ENCODE data around the gene TGFBR2.

TGFBR2 gene

GRCh38 chr3:30604093-30604492, 2.3 kb upstream of the TGFBR2 start:
- no peak for DNase-seq

GRCh38 chr3:30604558-30604957, 1.8 kb upstream of the TGFBR2 start:
- no peak for DNase-seq

DNA sequence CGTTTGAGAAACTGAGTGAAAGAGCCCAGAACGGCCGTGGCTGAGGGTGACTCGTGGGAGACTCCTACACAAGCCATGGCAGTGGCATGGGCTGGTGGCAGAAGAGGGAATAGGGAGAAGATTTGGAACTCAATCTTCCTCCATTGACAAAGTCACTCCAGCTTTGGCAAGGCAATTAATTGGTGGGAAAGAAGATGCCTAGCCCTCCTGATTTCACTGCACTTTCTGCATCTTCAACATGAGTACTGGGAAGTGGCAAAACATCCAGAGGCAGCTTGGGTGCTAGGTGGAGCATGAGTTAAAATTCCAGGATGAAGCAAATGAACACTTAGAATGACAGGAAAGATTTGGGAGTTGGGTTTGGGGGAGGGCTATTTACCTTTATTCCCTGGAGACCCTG, 1.4 kb upstream of the TGFBR2 start:
- no peak for DNase-seq

DNA sequence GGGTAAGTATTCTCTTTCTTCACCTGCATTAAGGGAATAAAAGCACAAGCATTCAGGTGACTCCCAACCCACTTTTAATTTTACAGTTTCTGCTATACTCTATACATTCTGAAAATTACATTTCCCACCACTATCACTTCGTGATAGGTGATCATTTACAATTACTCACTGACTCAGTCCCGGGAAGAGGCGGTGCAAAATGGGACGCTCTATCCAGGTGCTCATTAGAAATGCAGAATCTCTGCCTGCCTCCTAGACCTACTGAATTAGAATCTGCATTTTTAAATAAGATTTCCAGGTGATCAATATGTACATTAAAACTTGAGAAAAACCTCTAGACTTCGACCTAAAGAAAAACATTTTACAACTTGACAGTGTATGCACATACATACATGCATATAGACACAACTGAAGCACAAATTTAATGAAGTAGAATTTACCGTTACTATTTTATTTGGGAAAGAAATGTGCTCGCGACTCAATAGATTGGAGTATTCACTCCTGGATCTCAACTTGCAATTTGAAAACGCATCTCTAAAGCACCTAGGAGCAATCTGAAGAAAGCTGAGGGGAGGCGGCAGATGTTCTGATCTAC, 598 bp upstream of the TGFBR2 start:
- no peak for DNase-seq

DNA sequence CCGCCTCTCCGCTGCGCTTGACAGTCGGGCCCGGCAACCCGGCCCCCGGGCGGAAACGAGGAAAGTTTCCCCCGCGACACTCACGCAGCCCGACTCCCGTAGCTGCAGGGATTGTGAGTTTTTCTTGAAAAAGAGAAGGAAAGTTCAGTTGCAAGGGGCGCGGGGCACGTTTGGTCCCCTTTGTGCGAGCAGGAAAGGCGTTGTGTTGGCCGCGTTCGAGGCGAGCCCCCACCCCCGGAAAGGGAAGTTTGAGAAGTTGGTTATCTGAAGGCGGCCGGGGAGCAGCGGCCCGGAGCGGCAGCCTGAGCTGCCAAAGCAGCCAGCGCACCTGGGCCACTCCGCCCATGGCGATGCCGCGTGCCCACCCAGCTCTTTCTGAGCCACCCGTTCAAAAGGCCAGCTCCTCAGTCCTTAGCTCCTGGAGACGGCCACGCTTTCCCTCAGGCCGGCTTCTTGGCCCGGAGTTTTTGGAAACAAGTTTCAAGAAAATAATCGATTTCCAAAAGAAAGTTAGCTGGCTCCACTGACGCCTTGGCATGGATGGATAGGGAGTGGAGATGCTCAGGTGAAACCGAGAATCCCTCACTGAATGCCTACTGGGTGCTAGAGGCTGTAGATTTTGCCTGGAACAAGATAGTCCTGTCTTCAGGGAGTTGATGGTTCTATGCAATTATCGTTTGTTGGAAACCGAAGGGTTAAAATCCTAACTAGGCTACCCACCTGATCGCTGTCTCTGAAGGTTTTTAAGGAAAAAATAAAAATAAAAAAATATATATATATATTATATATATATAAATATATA, 832 bp downstream of the TGFBR2 start:
- DNase-seq: peak; percentile 85

DNA sequence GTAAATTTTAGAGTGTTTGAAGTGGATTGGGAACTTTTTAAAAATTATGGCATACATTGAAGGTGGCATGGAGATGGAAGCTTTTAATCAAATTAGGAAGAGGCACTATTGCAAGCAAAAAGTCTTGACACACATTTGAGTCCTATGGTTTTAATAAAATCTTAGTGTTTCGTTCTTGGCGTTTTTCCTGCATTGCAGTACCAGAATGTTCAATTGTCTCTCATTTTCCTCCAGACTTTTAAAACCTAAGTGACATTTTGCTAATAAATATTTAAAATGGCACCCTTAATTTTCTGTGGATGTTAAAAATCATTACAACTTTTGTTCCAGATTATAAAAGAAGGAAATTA, 2.2 kb downstream of the TGFBR2 start:
- DNase-seq: no peak

GRCh38 chr3:30609930-30610701, 3.7 kb downstream of the TGFBR2 start:
- DNase-seq: no peak

DNA sequence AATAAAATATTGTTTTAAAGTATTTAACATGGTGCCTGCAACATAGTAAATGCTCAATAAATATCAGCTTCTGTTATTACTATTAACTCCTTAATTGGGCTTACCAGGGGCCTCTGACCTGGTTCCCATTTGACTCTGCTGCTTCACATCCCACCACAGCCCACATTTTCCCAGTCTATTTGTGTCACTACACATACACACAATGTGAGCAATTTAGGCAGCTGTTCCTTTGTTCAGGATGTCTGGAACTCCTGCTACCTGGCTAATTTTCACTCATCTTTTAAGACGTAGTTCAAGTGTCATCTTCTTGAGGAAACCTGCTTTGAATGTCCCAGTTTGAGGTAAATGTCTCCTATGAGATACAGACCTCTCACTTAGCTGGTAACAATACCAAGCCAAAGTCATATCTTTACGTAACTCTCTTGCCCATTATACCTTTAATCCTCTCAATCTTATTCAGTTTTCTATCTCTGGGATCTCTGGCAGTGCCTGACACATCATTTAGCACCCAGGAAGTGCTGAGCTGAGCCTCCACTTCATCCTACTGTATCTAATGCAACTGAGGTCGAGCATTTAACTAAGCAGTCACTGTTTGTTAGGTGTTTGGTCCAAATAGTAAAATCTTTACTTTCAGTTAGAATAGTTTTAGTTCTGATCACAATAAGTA, 4.4 kb downstream of the TGFBR2 start:
- no peak for DNase-seq

- no peak for DNase-seq
Observed at GRCh38 chr3:30611613-30612436, 5.4 kb downstream of the TGFBR2 start.

- no peak for DNase-seq
Observed at GRCh38 chr3:30612437-30613132, 6.2 kb downstream of the TGFBR2 start.

GRCh38 chr3:30613133-30613825, 6.9 kb downstream of the TGFBR2 start:
- DNase-seq: no peak

DNA sequence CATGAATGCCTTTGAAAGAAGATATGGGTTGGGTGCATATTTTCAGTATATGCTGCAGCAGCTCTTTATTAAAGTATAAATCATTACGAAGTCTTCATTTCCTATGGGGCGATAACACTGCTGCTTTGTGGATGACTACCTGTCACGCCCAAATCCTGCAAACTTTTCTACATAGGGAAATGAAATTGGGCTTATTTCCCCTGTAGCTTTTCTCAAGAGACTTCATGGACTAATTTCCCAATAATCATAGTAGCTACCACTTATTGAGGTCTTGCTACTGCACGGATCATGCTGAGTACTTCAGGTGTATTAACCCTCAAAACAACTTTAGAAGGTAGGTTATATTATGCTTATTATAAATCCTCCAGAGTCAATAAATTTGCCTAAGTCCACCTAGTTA, 8.0 kb downstream of the TGFBR2 start:
- DNase-seq: no peak

- no peak for DNase-seq
Observed at GRCh38 chr3:30614943-30615342, 8.5 kb downstream of the TGFBR2 start.

GRCh38 chr3:30615615-30616346, 9.4 kb downstream of the TGFBR2 start:
- no peak for DNase-seq

DNA sequence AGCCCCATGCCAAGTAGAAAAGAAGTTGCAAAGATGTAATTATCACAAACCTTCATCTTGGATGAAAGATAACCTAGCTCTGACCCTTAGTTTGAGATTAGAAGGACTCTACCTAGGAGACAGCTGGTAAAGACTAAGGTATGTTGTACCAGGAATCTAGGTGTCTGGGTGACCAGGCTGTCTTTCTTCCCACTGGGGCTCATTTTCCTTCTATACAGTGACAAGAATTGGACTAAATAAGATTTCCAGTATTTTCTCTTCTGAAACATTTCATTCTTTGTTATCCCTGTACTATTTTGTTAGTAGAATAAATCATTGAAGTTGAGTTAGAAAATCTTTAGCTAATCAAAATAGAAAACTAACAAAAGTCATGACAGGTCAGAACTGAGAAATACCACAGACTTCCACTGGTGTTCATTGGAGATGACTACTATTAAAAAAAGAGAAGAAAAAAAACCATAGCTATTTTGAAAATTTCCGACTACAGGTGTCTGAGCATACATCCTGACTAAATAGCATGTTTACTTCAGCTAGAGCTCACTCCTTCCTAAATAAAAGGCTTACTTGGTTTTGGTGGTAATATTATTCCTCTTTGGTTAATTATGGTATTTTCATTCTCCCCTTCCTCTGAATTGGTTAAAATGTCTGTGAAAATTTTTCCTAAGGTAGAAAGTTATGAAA, 10.1 kb downstream of the TGFBR2 start:
- no peak for DNase-seq

DNA sequence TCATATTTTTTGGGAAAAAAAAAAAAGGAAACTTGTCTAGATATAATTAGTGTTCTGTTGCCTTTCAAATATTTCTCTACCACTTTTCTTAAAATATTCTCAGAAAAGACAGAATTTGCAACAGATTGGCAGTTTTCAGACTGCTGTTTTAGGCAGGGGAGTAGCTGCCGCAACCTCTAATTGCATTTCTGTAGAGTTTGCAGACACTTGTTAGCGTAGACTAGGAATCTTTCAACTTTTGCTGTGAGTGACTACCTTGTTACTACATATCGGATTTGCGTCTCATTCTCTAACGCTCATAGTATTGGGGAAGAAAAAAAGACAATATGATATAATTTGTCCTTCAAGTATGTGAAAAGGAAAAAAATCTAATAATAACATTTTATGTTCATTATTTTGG, 10.7 kb downstream of the TGFBR2 start:
- no peak for DNase-seq

GRCh38 chr3:30617653-30618052, 11.3 kb downstream of the TGFBR2 start:
- no peak for DNase-seq

DNA sequence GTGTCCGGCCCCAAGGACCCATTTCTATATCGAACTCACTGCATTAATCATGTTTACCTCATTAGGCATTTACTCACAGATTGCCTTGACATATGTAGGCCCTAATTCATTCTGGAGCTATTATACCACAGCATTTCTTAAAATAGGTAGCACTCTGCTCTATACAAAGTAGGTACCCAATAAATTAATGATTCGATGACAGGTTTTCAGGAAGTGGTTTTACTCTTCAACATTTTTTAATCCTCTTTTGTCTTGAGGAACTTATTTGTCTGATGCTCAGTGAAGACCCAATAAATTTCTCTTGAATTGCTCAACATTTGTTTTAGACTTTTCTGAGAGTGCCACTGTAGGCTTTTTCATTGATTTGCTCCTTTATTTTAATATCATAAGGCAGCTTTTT, 12.1 kb downstream of the TGFBR2 start:
- DNase-seq: no peak

DNA sequence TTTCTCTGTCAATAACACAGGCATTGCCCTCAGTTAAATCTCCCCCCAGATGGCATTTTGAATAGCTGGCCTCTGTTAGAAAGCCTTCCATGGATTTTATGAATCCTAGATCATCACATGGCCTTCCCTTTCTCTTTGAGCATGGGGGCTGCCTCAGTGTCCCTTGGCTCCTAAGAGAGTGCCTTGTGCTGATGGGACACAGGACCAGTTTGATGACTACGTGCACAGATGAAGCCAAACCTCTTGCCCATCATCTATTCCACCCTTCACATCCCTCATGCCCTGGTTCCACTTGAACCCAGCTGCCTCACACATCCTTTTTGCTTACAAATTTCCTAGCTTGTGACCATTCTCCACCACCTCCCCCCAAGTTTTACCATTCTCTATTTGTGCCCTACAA, 12.9 kb downstream of the TGFBR2 start:
- no peak for DNase-seq

All from activated CD8-positive, alpha-beta memory T cell treated with anti-CD3 and anti-CD28 coated beads, Interleukin-2, amount 50 U/mL, for 48 hours (primary cell).